Activated CD4-positive, alpha-beta T cell treated with anti-CD3 and anti-CD28 coated beads, Interleukin-2, amount 50 U/mL, for 16 hours (primary cell): ENCODE results near the gene HES7.
"Not testable (repeated sequence)": the region's sequence is repeated elsewhere in the genome, so short reads cannot be mapped to it uniquely, and the experiment has no call there.

Experiments used
- DNase-seq: peaks from one replicate; pipeline ENCODE4 v3.0.0-alpha.2; 2020

Gene HES7

GRCh38 chr17:8123695-8124349 is at the start of gene HES7:
Gene HES7 (minus strand): TSS chr17:8124106. CDS start chr17:8124084, 22 bp downstream.
- DNase-seq = no peak

GRCh38 chr17:8173056-8173870 is 49.4 kb upstream of the HES7 start:
- peak; percentile 96 for DNase-seq

- not testable (repeated sequence) for DNase-seq
Observed at GRCh38 chr17:8170186-8170585, 46.3 kb upstream of the HES7 start.

DNA sequence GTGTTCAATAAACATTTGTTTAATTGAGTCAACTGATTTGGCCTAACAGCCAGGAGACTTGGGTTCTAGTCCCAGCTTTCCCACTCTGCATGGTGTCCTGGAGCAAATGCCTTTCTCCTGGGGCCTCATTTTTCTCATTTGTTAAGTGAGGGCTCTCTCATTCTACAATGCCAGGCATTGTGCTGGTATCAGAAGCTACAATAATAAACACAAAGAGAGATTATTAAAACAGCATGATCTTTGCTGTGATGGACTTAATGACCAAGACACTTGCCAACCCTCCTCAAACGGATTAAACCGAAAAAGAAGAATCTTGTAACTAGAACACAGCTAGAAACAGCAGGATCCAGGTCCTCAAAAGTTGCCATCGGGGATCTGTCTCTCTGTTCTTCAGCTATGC is 43.6 kb upstream of the HES7 start:
- DNase-seq = no peak

DNA sequence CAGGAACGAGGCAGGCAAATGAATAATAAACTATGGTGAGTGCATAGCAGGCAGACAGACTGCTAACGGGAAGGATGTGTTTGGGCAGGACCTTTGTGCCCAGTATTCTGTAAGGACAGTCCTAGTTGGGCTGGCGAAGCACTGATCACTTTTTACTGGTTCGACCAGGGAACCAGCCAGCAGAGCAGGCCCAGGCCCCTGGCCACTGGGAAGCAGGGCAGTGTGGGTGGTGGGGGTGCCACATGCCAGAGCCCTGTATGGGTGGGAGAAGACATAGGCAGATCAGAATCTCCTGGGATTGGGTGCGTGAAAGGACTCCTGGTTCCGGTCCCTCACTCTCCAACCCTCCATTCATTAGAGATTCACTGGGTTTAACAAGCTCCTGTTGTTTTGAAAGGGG is 42.8 kb upstream of the HES7 start:
- no peak for DNase-seq

GRCh38 chr17:8164815-8165131 is 40.9 kb upstream of the HES7 start:
- no peak for DNase-seq

GRCh38 chr17:8163978-8164814 is 40.3 kb upstream of the HES7 start:
- DNase-seq = peak; percentile 85

GRCh38 chr17:8162997-8163977 is 39.4 kb upstream of the HES7 start:
- no peak for DNase-seq

DNA sequence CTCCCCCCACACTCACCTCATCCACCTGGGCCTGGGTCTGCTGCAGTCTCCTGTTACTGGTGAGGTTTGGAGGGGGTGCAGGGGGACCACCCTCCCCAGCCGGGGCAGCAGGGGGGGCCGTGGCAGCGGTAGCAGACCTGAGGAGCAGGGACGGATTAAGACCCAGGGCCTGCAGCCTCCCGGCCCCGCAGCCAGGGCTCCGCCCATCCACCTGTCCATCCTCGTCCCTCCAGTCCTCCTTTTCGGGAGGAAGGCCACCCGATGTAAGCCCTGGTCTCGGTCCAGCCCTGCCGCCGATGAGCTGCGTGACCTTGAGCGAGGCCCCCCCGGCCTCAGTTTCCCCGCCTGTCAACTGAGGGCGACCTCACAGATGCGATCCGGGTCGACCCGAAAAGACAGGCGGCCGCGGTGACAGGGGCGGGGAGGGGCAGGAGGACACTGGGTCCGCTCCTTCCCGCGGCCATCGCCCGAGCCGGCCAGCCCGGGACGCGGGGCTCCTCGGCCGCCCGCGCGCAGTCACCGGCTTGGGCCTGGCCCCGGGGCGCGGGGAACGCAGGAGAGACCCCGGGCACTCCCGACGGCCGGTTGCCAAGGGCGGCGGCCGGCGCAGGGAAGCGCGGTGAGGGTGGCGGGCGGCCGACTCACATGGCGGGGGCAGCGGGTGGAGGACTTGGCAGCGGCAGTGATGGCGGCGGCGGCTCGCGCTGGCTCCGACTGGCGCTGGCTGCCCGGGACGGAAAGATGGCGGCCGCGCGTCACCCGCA is 38.5 kb upstream of the HES7 start, which contains the start of gene VAMP2:
TSS of gene VAMP2 (minus strand) at position 716 of the 764 bp plus-strand sequence. CDS start at position 647, 69 bp downstream.
- peak; percentile 79 for DNase-seq

- no peak for DNase-seq
Observed at GRCh38 chr17:8161289-8162232, 37.7 kb upstream of the HES7 start.

- no peak for DNase-seq
Observed at GRCh38 chr17:8160741-8161221, 36.9 kb upstream of the HES7 start.

- no peak for DNase-seq
Observed at GRCh38 chr17:8160224-8160577, 36.3 kb upstream of the HES7 start.

- no peak for DNase-seq
Observed at GRCh38 chr17:8159459-8160223, 35.7 kb upstream of the HES7 start.

- DNase-seq = no peak
Observed at GRCh38 chr17:8159032-8159400, 35.1 kb upstream of the HES7 start.

DNA sequence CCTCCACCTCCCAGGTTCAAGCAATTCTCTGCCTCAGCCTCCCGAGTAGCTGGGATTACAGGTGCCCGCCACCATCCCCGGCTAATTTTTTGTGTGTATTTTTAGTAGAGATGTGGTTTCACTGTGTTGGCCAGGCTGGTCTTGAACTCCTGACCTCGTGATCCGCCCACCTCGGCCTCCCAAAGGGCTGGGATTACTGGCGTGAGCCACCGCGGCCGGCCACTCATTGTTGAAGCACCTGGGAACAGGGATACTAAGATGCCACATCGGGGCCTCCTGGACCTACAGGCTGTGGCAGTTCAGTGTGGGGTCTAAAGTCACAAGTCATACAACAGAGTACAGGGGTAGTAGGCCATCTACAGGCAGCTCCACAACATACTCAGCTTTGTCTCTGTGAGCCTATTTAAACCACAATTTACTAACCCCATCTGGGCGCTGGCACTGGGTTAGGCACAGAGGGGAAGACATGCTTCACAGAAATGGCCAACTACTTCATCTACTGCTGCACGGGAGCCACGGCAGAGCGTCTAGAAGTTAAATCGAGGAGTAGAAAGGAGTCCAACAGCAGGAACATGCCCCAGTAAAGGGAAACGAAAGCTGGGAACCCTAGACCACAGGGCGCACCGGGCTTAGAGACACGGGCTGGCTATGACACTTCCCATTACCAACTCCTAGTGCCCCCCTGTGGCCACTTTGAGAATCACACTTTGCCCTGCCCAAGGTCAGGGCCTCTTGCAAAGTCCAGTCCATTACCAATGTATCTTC is 34.5 kb upstream of the HES7 start:
- DNase-seq = peak; percentile 91

- peak; percentile 100 for DNase-seq
Observed at GRCh38 chr17:8156246-8156992, 32.5 kb upstream of the HES7 start.

DNA sequence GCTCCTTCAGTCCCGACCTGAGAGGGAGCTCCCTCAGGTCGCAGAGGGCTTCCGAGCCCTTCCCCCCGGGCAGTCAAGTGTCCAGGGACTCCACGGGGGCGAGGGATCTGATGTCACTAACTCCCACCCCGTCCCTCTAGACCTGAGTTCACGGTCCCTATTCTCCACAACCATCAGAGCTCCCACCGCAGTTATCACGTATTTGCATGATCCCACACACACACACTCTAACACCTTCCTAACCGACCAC is 32.0 kb upstream of the HES7 start:
- DNase-seq = no peak
